HL-60/S4 (cell line): ENCODE measurements around the gene FADS1.

Source experiments
- in situ Hi-C: fragments of 300-500 bp; cut with MboI; formaldehyde crosslinking; loops from 2 replicates; pipeline ENCODE4 v1.14.3; 2022; ENCODE audit warnings: low sequenced_read_pairs

The FADS1 gene

DNA sequence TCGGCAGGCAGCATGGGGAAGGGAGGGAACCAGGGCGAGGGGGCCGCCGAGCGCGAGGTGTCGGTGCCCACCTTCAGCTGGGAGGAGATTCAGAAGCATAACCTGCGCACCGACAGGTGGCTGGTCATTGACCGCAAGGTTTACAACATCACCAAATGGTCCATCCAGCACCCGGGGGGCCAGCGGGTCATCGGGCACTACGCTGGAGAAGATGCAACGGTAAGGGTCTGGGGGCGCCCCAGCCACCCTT, 11.5 kb upstream of the FADS1 start:
- in situ Hi-C loops, result no loop called here

- in situ Hi-C loops, result no loop called here
These were observed 11.0 kb upstream of the FADS1 start, which contains the start of gene FADS2 for GRCh38 chr11:61827571-61828378. Gene FADS2, plus strand, starts transcription at chr11:61828300. Its CDS starts 91 bp downstream, at chr11:61828391.

DNA sequence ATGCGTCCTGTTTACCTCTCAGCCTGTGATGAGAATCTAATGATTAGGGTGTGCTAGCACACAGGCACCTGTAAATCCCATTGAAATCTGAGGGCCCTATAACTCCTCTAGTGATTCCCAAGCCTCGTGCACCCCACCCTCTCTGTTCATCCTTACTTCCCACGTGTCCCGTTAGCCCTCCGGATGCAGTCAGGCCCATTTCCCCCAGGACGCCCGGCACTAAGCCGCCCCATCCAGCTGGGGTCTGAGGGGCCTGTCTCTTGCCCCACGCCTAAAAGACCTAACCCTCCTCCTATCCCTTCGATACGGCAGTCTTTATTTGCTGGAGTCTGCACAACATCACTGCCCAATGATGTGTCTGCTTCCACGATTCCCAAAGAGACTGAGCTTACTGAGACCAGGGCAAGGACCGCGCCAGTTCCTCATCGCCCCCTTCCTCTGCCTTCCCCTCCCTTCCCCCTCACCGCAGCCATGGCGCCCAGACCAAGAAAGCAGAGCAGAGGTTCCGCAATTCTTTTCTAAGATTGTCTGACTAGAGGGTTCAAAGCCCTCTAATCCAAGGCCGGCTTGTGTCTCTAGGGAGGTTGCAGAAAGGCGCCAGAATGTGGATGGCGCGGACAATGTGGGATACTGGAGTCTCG, 10.2 kb upstream of the FADS1 start:
- in situ Hi-C loops, result no loop called here

GRCh38 chr11:61820174-61820573, 3.4 kb upstream of the FADS1 start:
- in situ Hi-C loops, result no loop called here

GRCh38 chr11:61817471-61818202, 834 bp upstream of the FADS1 start:
- in situ Hi-C loops, result no loop called here

GRCh38 chr11:61815790-61816735, 740 bp downstream of the FADS1 start:
- in situ Hi-C loops, result no loop called here

- in situ Hi-C loops, result no loop called here
These were observed 1.6 kb downstream of the FADS1 start for GRCh38 chr11:61814958-61815789.

- in situ Hi-C loops, result no loop called here
These were observed 2.4 kb downstream of the FADS1 start for GRCh38 chr11:61814247-61814957.

GRCh38 chr11:61812736-61813411, 3.9 kb downstream of the FADS1 start:
- in situ Hi-C loops, result no loop called here

DNA sequence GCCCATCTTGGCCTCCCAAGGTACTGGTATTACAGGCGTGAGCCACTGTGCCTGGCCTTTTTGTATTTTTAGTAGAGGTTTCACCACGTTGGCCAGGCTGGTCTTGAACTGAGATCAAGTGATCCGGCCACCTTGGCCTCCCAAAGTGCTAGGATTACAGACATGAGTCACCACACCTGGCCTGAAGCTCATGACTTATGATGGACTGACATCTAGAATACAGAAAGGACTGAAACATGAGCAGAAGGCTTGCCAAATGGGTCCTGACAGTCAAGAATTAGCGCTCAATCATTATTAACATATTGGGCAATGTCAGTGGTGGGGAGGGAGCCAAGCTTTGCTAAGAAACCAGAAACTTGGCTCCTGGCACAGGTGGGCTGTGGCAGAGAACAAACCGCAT, 5.0 kb downstream of the FADS1 start:
- in situ Hi-C loops, result no loop called here

- in situ Hi-C loops, result no loop called here
These were observed 6.1 kb downstream of the FADS1 start for GRCh38 chr11:61810671-61811175.

DNA sequence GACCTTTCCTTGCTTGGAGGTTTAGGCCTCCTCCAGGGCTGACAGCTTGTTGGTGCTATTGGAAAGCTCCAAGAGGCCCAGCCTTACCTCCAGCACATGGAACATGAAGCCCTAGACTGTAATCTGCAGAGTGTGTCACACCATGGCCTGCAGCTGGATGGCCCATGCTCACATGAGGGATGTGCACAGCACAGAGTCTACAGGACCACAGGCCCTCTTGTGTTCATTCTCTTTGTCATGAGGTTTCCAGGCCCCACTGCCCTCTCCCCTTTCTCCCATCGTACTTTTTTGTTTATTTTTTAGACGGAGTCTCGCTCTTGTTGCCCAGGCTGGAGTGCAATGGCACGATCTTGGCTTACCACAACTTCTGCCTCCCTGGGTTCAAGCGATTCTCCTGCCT, 10.0 kb downstream of the FADS1 start:
- in situ Hi-C loops, result no loop called here

DNA sequence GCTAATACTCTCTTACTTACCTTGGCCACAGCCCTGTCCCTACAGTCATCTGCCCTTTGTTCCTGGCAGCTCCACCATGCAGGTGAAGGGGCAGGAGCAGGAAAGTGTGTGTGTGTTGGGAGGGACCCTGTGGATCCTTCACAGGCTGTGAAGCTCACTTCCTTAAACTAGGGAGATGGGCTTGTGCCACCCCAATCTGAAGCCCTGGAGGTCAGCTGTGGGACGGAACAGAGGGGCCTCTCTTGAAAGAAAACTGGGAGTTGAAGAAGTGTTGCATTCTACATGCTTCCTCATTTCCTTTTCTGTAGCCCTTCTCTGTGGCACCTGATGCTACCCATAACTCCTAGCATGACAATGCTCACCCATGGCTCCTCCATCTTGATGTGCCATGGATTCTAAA, 11.7 kb downstream of the FADS1 start:
- in situ Hi-C loops, result no loop called here

- in situ Hi-C loops, result no loop called here
These were observed 12.7 kb downstream of the FADS1 start for GRCh38 chr11:61803889-61804647.

DNA sequence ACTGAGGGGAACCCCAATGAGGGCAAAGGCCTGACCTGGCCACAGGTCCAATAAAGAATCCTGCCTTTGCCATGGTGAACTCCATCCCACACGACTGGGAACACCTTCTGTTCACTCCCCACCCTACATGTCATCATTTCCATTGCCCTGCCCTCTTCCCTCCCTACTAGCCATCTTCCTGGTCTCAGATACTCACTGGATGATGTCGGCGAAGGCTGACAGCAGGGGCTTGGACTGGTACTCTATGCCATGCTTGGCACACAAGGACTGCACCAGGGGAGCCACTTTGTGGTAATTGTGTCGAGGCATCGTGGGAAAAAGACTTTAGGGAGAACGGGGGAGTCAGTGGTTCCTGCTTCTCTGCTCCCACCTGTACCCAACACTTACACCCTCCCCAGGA, 14.2 kb downstream of the FADS1 start:
- in situ Hi-C loops, result no loop called here

DNA sequence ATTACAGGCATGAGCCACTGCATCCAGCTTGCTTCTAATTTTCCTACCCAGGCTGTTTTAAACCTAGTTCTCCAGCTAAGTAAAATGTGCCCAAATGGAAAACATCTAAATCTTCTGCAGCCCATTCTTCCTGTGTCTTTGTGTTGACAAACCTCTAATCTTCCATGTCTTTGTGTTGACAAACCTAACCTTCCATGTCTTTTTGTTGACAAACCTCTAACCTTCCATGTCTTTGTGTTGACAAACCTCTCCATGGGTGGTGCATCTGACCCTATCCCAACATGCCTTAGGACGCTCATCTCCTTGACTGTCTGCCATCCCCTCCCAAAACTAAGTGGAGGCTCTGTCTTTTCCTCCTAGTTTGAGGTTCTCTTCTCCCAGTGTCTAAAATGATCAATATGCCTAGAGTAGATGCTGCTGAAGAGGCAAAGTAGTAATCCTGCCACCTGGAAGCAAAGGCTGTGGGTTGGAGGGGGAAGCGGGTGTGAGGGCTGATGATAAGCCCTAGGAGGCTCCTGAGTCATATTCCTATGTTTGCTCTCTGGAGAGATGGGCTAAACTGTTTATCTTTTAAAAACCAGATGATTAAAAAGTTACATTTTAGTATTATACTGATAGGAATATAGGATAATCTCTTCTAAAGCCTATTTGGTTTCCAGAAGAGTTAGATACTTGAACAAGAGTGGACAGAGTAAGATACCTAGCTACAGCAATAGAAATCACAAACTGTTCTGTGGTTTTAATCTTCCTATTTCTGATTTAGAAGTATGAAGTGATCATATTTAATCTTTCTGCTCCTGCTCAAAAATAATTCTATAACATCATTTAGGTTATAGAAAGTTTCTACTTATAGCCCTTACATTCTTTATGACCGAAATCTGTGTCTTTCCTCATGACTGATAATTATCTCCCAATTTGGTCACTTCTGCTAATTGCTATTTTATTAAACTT, 16.2 kb downstream of the FADS1 start:
- in situ Hi-C loops, result no loop called here
